ENCODE measurements around the gene MYH9.
A peak's percentile ranks its signal among the peaks of the same experiment; 100 is the strongest.

Gene MYH9

GRCh38 chr22:36385491-36386350 lies 2.0 kb downstream of the MYH9 start:
- peak; percentile 56 for DNase-seq

- DNase-seq, result no peak
These were observed 2.8 kb downstream of the MYH9 start for GRCh38 chr22:36384766-36385481.

- DNase-seq, result peak; percentile 3
These were observed 4.6 kb downstream of the MYH9 start for GRCh38 chr22:36383110-36383581.

- DNase-seq, result no peak
These were observed 6.1 kb downstream of the MYH9 start for GRCh38 chr22:36381513-36382128.

GRCh38 chr22:36379593-36380361 lies 8.0 kb downstream of the MYH9 start:
- no peak for DNase-seq

GRCh38 chr22:36378869-36379217 lies 8.9 kb downstream of the MYH9 start:
- no peak for DNase-seq

- no peak for DNase-seq
These were observed 9.5 kb downstream of the MYH9 start for GRCh38 chr22:36378080-36378868.

- DNase-seq, result no peak
These were observed 10.6 kb downstream of the MYH9 start for GRCh38 chr22:36377022-36377631.

- DNase-seq, result no peak
These were observed 11.5 kb downstream of the MYH9 start for GRCh38 chr22:36376265-36376664.

GRCh38 chr22:36375071-36375980 lies 12.4 kb downstream of the MYH9 start:
- DNase-seq, result no peak

GRCh38 chr22:36374603-36375024 lies 13.2 kb downstream of the MYH9 start:
- DNase-seq, result no peak

GRCh38 chr22:36373258-36373579 lies 14.5 kb downstream of the MYH9 start:
- peak; percentile 11 for DNase-seq

- no peak for DNase-seq
These were observed 15.8 kb downstream of the MYH9 start for GRCh38 chr22:36371920-36372319.

- peak; percentile 57 for DNase-seq
These were observed 17.6 kb downstream of the MYH9 start for GRCh38 chr22:36369922-36370791.

- DNase-seq, result no peak
These were observed 18.5 kb downstream of the MYH9 start for GRCh38 chr22:36369004-36369921.

- DNase-seq, result no peak
These were observed 19.3 kb downstream of the MYH9 start for GRCh38 chr22:36368359-36368983.

GRCh38 chr22:36367479-36367878 lies 20.3 kb downstream of the MYH9 start:
- no peak for DNase-seq

GRCh38 chr22:36367066-36367465 lies 20.7 kb downstream of the MYH9 start:
- no peak for DNase-seq
